Stimulated activated CD4-positive, alpha-beta T cell treated with anti-CD3 and anti-CD28 coated beads, Interleukin-2, amount 100 ng/mL, for 24 hours (primary cell): ENCODE results near the gene CCDC177.

Experiments
- DNase-seq, 2 donors: peaks; one replicate each; pipeline ENCODE4 v3.0.0-alpha.2; 2020

Gene CCDC177

DNA sequence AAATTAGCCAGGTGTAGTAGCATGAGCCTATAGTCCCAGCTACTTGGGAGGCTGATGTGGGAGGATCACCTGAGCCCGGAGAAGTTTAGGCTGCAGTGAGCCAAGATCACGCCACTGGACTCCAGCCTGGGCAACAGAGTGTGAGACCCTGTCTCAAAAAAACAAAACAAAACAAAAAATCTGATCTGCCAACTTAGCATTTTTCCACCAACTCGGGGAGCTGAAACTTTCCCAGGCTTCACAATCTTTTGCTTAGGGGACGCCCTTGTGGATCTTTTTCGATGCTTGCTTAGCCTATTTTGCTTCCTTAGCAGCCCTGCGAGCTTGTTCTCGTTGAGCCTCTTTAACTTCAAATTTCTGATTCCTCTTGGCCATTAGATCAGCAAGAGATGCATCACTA, 13.8 kb downstream of the CCDC177 start:
- DNase-seq: no peak

DNA sequence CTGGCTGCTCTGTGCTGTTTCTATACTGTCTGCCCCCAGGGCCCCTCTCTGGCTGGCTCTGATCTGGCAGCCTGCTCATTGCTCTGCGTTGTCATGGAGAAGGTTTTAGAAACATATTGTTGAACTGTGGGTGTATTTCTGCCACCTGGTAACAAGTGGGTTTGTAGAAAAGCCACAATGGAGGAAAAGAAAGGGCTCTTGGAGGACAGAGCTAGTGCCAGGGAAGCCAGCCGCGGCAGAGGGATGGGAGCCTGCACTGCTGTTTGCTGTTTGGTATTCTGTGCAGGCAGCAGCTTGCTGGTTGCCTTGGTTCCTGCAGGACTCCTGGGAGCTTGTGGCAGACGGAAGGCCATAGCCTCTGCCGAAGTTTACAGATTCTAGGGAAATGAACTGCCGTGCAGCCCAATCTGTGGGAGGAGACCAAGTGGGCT, 15.1 kb downstream of the CCDC177 start:
- DNase-seq: no peak

DNA sequence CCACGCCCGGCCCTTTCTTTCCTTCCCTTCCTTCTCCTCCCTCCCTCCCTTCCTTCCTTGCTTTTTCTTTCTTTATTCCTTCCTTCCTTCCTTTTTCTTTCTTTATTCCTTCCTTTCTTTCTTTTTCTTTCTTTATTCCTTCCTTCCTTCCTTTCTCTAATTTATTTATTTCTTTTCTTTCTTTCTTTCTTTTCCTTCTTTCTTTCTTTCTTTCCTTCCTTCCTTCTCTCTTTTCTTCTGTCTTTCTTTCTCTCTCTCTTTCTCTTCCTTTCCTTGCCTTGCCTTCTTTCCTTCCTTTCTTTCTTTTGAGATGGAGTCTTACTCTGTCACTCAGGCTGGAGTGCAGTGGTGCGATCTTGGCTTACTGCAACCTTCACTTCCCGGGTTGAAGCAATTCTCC, 15.9 kb downstream of the CCDC177 start:
- DNase-seq: no peak

DNA sequence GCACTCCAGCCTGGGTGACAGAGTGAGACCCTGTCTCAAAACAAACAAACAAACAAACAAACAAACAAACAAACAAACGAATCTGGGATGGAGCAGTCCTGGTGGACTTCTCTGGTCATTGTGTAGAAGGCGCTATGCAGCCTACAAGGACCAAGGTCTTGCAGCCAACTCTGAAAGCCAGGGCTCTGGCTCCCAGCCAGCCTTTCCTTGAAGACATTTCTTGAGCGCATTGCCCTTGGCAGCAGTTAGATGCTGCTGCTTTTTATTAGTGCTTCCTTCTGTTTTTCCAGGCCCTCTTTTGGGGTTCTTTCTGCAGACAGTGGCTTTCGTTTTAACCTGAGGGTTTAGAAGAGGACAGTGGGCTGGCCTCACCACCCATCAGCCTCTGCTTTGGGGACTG, 20.2 kb downstream of the CCDC177 start:
- DNase-seq: no peak

- no peak for DNase-seq
These were observed 21.4 kb downstream of the CCDC177 start for GRCh38 chr14:69553252-69553651.

DNA sequence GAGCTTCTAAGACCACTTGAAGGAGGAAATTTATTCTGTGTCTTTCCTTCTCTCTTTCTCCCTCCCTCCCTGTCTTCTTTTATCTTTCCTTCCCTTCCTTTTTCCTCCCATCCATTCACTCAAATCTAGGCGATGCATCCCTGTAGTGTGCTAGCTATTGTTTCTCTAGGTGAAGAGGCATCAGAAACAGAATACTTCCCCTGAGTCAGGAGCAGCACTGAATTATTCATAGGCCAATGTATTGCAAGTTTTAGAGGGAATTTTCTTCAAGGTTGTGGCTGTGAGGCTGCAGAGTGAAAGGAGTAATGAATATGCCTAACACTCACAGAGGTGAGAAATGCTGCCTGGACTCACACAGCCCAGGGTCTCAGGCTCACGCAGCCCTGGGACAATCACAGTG, 23.2 kb downstream of the CCDC177 start:
- no peak for DNase-seq

DNA sequence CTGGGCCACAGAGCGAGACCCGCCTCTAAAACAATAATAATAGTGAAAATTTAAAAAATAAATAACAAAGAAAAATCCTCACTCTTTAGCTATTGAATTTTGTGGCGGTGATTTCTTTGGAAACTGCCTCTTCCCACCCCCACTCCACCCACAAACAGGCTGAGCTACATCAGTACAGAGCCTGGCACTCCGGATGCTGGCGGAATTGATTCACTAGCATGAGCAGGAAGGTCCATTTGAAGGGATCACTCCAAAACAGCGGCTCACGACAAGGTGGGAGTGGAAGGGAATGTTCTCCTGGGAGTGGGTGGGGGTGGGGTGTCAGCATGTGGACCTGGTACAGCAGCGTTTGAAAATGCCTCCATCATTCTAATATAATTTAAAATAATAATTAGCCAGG, 26.1 kb downstream of the CCDC177 start:
- no peak for DNase-seq

DNA sequence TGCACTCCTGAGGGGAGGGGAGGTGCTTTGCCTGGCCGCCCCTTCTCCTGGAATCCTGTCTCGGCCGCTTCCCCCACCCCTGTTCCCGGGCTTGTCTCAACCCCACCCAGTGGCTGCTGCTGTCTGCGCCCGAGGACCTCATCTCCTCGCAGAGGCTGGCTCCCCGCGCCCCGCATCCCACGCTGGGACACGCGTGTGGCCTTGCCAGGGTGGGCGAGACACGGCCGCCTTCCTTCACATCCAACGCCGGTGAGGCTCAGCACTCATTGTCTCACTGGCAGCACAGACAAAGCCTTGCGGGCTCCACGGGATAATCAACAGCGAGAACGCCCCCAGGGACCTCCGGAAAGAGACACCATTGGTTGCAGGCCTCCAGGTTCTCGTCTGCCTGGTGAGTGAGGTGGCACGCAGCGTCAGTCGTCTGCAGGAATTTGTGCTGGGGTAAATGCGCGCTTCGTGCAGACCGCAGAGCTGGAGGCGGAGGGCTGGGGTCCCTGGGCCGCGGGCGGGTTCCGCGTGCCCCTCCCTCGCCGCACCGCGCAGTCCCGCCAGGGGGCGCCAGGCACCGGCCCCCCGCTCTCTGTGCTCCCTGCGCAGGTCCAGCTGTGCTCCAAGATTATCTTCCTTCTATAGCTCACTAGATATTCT, 26.8 kb downstream of the CCDC177 start:
- DNase-seq: peak; percentile 21 to 51

DNA sequence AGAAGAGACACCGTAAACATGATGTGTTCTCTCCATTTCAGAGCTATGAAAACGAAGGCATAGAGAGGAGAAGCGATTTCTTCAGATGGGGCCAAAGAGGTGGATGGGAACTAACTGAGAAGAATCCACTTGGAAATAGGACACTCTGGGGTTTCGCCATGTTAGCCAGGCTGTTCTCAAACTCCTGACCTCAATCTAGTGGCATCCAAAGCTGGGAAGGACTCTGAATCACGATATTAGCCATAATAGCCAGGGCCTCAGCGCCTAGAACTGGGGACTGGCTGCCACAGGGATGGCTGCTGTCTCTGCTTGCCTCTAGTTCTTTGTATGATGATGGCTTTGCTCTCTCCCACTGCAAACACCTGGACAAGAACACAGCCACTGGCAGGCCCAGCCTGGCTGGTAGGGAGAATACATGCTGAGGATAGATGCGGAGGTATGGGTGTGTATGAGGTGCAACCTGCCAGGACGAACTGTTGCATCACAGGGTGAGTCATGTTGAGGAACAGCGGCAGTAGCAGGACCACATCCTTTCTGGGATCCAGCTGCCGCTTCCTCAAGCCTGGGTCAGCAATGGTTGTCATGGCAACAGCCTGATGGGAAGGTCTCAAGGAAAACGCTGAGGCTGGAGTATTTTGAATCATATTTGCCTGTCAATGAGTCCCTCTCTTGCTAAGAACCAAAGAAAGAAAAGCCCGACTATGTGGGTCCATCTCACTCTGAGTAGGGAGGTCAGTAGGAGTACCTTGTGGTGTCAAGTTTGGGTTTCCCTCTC, 31.1 kb downstream of the CCDC177 start:
- DNase-seq: peak in 1 of 2 donors; percentile 35

DNA sequence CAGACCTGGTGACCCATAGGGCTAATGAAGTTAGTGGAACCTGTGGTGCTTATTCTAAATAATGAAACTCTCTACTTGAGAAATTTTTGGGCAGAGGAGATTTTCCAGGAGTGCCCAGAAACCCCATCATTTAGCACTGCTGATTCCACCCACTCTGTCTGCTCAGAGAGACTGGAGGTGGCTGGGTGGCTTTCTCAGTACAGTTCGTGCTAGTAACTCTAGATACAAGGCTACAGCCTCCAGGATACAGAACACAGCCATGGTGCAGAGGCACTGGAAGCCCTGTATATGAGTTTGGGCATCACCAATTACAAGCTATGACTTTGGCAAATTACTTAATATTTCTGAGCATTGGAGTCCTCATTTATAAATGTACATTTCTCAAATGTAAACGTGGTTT, 32.4 kb downstream of the CCDC177 start:
- no peak for DNase-seq

GRCh38 chr14:69540654-69541335, 33.9 kb downstream of the CCDC177 start:
- DNase-seq: no peak

- DNase-seq: no peak
These were observed 34.9 kb downstream of the CCDC177 start for GRCh38 chr14:69539631-69540410.

GRCh38 chr14:69538766-69539165, 35.9 kb downstream of the CCDC177 start:
- no peak for DNase-seq

DNA sequence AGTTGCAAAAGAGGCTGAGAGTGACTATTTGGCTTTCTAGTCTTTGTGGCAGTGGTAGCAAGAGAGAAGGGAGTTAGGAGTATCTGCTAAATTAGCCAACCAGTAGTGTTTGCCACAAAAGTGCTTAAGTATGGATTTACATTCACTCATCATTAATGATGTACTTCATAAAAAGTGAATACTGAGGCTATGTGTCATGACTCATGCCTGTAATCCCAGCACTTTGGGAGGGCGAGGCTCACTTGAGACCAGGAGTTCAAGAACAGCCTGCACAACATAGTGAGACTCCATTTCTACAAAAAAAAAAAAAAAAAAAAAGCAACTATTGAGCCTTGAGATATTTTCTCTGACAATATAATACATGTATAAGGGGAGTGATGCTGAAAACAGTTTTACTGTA, 36.8 kb downstream of the CCDC177 start:
- DNase-seq: no peak

DNA sequence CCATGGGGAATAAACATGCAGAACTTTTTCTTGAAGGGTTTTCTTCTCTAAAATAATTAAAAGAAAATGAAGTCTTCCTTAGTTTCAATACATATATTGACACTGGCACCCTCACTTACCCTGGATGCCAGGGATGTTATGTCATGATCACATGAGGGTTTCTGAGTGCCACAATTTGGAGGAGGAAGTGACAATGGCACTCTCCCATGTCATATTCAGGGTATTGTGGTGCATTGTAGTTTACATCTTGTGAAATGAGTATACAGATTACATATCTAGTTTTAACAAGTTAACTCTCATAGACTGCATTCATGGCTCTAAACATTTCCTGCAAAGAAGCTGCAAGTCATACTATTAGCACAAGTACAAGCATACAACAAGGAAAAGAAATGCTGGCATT, 37.7 kb downstream of the CCDC177 start:
- no peak for DNase-seq

GRCh38 chr14:69535230-69535848, 39.3 kb downstream of the CCDC177 start:
- no peak for DNase-seq

DNA sequence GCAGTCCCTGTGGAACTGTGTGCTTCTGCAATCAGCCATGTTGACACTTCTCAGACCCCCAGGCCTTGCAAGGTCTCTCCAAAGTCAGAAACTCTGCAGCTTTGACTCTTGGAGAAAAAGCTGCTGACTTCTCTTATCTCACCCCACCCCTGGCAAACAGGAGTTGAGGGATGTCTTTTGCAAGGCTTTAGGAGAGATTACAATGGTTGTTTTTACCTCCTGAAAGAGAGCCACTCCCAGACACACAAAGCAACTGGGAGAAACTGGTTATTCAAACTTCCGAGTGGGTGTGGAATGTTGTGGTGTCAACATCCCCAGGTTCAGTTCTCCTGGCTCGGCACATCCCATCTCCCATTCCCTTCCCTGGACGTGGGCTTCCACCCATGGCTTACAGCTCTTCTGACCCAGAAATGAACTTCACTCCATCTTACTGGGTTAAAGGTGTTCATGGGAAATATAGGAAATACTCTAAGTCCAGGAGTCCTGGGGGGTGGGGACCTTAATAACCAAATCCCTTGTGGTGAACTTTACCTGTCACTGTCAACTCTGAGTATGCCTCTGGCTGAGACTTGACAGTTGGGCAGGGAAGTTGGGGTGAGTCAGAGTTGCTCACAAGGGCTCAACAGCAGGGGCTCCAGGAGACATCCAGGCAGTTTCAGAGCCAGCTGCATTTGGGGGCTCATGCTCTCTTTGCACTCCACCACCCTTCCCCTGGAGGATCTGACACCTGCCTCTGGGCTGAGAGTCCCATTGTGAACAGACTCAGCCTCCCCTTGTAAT, 41.9 kb downstream of the CCDC177 start:
- no peak for DNase-seq

GRCh38 chr14:69531135-69531534, 43.5 kb downstream of the CCDC177 start:
- DNase-seq: no peak

GRCh38 chr14:69530095-69530494, 44.6 kb downstream of the CCDC177 start:
- DNase-seq: no peak

DNA sequence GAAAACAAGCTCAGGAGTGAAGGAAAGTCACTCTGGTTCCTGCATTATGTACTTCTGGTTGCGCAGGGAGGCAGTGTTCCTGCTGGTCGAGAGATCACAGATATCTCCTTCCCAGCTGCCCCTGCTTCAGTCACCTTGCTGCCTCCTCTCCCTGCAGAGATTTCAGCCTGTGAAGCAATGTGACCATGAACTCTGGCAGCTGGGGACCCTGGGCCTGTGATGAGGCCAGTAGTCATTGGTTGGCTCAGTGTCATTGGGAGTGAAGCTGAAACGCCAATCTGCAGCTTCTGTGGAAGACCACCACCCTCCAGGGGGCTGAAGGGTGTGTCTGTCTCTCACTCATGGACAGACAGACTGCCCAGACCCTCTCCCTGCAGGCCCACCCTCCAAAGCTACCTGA, 45.1 kb downstream of the CCDC177 start:
- no peak for DNase-seq

GRCh38 chr14:69528930-69529329, 45.7 kb downstream of the CCDC177 start:
- no peak for DNase-seq

DNA sequence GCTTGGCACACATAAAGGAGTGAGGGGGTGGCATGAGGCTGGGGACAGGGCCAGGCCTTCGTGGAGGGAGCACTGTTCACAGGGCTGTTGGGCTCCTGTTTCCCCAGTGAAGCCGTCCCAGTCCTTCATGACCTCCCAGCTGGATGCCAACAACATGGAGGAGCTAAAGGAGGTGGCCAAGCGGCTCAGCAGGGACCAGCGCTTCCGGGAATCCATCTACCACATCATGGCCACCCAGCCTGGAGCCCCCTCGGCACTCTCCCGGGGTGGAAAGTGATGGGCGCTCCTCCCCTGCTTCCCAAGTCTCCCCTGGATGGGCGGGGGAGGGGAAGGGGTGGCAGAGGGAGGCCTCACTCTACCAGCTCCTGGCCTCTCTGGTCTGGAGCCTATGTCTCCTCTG, 46.5 kb downstream of the CCDC177 start:
- DNase-seq: no peak
